ENCODE results near the gene PLD5.
"Not testable (repeated sequence)": the region's sequence is repeated elsewhere in the genome, so short reads cannot be mapped to it uniquely, and the experiment has no call there.

The PLD5 gene

GRCh38 chr1:242477944-242478343 lies 46.6 kb downstream of the PLD5 start:
- no peak for DNase-seq

DNA sequence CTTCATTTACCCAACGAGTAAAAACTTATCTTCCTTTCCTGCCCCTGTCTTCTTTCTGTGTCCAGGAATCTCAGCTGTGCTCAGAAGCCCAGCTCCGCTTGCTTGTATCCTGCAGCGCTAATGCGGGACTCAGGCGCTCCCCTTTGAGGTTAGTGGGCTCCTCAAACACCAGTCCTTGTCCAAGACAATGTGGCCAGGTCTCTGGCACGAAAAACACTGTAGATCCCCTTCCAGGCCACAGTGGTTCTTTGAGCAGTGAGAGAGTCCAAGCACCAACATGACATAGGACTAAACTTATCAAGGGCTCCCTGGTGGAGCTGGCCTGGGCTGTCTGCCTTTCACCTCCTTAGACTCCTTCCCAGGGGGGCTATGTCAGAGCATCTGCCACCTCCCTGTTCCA lies 53.7 kb downstream of the PLD5 start:
- DNase-seq, result no peak

GRCh38 chr1:242468784-242469183 lies 55.7 kb downstream of the PLD5 start:
- DNase-seq, result no peak

- peak; percentile 64 for DNase-seq
Observed at GRCh38 chr1:242467556-242468145, 56.8 kb downstream of the PLD5 start.

DNA sequence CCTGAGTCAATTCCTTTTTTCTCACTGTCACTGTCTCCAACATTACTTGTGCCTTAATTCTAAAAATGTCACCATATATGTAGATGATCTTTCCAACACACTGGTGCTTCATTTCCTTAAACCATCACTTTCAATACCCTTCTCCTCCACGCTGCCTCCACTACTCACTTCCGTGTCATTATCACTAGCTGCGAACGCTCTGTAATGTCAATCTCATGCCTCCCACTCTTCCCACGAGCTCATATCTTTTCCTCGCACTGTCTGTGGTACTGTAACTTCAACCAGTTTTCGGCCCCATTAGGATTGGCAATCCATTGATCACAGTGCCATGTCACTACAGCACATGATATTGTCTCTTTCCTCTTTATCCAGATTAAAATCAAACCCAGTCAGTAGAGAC lies 61.6 kb downstream of the PLD5 start:
- no peak for DNase-seq

GRCh38 chr1:242459740-242460139 lies 64.8 kb downstream of the PLD5 start:
- not testable (repeated sequence) for DNase-seq

- DNase-seq, result no peak
Observed at GRCh38 chr1:242456726-242457269, 67.7 kb downstream of the PLD5 start.

- DNase-seq, result no peak
Observed at GRCh38 chr1:242455052-242455361, 69.5 kb downstream of the PLD5 start.

- peak; percentile 61 for DNase-seq
Observed at GRCh38 chr1:242454262-242455051, 70.0 kb downstream of the PLD5 start.

DNA sequence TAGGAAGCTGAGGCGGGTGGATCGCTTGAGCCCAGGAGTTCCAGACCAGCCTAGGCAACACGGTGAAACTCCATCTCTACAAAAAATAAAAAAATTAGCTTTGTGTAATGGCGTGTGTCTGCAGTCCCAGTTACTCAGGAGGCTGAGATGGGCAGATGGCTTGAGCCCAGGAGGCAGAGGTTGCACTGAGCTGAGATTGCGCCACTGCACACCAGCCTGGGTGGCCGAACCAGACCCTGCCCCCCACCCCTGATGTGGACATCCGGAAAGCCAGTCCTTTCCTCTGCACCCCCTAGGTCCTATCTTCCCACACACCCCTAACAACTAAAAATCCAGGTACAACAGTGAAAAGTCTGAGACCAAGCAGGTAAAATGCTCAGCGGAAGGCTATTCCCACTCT lies 71.9 kb downstream of the PLD5 start:
- DNase-seq, result no peak

GRCh38 chr1:242449661-242450060 lies 74.8 kb downstream of the PLD5 start:
- no peak for DNase-seq

- DNase-seq, result no peak
Observed at GRCh38 chr1:242448910-242449645, 75.4 kb downstream of the PLD5 start.

DNA sequence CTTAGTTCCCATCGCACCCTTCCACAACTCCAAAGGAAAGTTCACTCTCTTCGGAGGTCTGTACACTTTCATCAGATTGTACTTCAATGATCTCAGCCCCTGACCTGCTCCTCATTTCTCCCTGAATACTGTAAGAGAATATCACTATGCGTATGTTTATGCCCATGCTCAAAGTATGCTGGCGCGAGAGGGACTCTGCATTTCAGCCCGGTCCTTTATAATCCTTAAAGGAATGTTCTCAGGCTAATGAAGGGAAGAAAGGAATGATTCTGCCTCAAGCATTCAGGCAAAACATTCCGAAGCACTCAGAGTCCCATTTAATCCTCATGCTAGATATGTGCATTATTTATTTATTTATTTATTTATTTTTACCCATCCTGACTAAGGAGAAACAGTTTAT lies 76.8 kb downstream of the PLD5 start:
- no peak for DNase-seq

DNA sequence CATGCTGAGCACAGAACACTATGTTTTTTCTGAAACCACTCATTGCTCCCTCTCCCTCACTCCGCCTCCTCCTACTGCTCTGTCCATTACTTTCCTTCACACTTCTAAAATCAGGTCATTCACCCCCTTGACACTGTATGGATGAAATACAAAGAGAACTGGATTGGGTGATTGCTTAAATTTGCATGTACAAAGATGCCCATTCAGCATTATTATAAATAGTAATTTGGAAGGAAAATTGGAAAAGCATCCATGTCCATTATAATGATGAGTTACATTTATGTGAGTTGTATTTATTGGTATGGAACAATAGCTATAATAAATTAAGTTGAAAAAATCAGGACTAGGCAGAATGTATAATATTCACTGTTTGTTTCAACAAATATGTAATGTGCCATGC lies 83.7 kb downstream of the PLD5 start:
- DNase-seq, result no peak

GRCh38 chr1:242435200-242435599 lies 89.3 kb downstream of the PLD5 start:
- DNase-seq, result no peak

DNA sequence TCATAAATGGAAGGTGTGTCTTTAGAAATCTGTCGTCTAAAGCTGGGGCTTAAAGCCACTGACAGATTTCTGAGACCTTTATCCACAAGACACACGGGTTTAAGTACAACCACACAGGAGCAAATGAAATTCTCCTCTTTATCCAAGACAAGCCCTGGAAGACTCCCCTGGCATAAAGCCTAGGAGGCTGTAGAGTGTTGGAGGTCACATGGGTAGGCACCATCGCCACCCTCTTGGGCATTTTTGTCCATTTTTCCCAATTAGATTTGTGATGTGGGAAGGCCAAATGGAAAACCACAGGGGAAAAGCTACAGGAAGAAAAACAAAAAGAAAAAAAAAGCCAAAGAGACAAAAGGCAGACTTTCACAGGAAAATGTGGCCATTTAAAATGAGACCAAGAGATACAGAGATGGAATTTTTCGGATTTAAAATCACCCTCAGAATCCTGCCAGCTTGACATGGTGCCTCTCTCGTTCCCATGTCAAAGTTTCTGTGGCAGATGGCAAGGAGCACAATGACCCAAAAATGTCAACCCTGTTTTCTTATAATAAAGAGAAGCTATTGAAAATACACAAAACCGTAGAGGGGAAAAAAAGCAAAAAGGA lies 91.9 kb downstream of the PLD5 start:
- DNase-seq, result no peak

- DNase-seq, result no peak
Observed at GRCh38 chr1:242431786-242432185, 92.7 kb downstream of the PLD5 start.

GRCh38 chr1:242430956-242431355 lies 93.5 kb downstream of the PLD5 start:
- no peak for DNase-seq

DNA sequence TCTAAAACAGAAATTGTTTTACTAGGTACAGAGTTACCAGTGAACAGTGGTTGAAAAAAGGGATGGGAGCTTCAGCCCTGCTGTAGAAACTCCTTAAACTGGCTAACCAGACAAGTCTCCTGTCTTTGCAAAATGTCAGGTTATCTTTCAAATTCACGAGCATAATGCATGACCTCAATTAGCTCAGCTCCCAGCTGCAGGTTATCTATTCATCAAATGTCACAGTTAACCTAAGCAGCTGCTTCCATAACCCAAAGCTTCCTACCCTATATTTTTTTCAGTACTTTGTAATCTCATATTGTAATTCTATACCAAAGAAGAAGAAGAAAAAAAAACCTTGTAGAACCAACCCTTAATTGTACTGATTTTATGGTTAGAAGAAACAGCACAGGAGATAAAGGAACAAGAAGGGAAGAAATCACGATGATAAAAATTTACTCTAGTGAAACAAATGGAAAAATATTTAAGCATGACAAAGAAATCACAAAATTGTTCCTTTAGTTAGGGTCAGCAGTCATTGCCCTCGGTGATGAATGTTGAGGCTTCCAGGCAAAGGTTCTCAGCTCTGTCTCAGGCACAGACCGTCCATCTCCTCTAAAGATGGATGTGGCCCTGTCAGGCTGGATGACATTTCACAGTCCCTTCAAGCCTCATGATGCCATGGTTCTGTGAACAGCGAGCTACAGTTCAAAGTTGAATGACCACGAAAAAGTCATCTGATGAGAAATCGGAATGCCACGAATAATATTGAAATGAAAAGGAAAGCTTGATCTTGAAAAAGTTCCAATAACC lies 95.9 kb downstream of the PLD5 start:
- DNase-seq, result no peak

DNA sequence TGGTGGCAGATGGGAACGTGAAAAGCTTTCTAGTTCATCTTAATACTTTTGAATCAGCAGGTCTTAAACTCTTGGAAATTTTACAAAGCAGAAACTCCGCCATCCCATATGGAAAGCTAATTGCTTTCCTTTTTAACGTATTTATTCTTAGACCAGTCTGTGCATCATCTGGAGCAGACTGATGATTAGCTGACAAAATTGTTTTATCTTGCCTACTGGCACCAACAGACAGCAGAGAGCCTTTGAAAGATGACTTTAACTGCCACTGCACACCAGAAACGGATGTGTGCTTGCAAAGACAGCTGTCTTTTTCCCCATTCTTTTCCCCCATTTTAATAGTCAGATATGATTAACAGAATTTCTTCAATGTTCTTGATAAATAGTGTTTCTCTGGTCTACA lies 97.0 kb downstream of the PLD5 start:
- no peak for DNase-seq

GRCh38 chr1:242426271-242426905 lies 98.1 kb downstream of the PLD5 start:
- DNase-seq, result no peak

- DNase-seq, result peak; percentile 48
Observed at GRCh38 chr1:242425232-242425631, 99.3 kb downstream of the PLD5 start.

Data from DMS53 (cell line).